Stimulated activated CD8-positive, alpha-beta memory T cell treated with anti-CD3 and anti-CD28 coated beads, Interleukin-12 subunit alpha, Interleukin-12 subunit beta, amount 100 ng/mL, for 4 hours (primary cell): ENCODE measurements around the gene NLGN1.
"Not testable (repeated sequence)": the region's sequence is repeated elsewhere in the genome, so short reads cannot be mapped to it uniquely, and the experiment has no call there.

ENCODE experiments used
- DNase-seq: peaks from one replicate; pipeline ENCODE4 v3.0.0-alpha.2; 2020; ENCODE audit warnings: low read depth

Gene NLGN1

GRCh38 chr3:173429527-173429926 lies 32.0 kb downstream of the NLGN1 start:
- DNase-seq = no peak

DNA sequence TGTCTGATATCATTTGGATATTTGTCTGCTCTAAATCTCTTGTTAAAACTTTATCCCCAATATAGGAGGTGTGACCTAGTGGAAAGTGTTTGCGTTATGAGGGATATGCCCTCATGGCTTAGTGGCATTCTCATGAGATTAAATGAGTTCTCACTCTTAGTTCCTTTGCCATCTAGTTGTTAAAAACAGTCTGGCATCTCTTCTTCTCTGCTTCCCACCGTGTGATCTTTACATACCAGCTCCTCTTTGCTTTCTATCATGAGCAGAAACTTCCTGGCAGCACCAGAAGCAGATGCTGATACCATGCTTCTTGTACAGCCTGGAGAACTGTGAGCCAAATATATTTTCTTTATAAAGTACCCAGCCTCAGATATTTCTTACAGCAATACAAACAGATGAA lies 33.0 kb downstream of the NLGN1 start:
- no peak for DNase-seq

DNA sequence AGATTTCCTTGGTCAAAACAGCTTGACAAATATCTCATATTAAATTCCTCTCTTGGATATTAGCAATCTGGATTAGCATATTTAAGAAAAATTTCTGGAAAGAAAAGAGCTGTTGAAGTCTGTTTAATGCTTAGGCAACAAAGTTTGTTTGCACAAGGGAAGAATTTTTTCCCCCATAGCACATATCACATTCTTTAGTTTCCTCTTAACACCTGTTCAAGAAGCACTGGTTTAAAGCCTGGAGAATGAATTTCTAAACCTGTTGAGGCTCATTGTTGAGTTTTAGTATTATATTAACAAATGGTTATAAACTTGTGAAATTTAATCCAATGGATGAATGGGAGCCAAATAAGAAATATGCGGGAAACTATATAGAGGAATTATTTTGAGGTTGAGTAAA lies 41.5 kb downstream of the NLGN1 start:
- DNase-seq = no peak

DNA sequence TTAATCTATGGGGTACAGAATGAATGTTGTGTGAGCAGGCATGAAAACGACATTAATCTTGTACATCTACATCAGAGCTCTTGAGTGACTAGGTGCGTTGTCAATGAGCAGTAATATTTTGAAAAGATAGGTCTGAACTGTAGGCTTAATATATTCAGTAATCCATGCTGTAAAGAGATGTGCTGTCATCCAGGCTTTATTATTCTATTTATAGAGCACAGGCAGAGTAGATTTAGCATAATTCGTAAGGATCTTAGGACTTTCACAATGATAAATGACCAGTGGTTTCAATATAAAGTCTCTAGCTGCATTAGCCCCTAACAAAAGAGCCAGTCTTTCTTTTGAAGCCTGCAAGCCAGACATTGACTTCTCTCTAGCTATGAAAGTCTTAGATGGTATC lies 43.0 kb downstream of the NLGN1 start:
- no peak for DNase-seq

DNA sequence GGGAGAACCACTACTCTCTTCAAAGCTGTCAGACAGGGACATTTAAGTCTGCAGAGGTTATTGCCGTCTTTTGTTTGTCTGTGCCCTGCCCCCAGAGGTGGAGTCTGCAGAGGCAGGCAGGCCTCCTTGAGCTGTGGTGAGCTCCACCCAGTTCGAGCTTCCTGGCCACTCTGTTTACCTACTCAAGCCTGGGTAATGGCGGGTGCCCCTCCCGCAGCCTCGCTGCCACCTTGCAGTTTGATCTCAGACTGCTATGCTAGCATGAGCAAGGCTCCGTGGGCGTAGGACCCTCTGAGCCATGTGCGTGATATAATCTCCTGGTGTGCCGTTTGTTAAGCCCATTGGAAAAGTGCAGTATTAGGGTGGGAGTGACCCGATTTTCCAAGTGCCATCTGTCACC lies 54.0 kb downstream of the NLGN1 start:
- DNase-seq = not testable (repeated sequence)

- DNase-seq = no peak
Measured at GRCh38 chr3:173463250-173463649, 65.7 kb downstream of the NLGN1 start.

- no peak for DNase-seq
Measured at GRCh38 chr3:173465112-173465511, 67.6 kb downstream of the NLGN1 start.

DNA sequence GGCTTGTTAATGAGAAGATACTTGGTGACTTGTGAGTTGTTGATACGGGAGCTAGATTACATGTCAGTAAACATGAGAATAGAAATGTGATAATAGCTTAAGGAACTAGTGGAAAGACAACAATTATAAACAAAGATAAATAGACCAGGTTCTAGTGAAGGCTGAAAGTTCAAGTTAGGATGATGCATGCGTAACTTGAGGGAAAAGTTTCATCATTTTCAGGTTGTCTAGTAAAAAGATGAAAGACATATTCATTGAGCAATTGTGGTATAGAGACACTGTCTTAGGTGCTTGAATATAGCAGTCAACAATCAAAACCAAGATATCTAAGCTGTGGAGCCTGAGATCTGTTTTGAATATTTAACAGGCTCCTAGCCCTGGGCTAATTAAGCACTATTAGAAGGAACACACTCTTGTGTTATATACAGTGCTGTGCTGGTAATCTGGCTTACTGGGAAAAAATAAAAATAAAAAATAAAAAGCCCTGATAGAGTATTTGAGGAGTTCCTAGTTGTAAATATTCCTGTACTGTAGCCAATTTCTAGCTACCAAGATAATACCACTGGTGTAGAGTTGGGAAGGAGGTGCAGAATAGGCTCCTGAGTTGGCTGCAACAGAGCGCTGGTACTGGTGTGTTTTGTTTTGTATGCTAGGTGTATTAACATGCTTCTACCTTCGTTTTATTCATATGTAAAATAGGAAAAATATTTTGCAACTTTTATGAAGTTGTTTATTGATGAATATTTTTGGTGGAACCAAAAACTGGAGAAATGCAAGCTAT lies 68.5 kb downstream of the NLGN1 start:
- no peak for DNase-seq

DNA sequence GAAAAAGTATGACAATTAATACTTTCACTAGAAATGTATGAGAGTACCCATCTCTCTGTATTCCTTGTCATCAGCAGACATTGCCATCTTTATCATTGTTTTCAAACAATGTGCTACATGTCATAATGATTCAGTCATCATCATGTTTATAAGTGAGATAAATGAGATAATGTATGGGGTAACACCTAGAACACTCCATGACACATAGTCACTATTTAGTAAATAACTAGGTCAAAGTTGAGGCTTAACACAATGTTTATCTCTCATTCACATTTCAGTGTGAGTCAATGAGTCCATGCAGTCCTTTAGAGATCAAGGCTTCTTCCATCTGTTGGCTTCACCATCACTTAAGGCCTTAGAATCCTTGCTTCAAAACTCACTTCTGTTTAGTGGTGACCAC lies 70.0 kb downstream of the NLGN1 start:
- DNase-seq = no peak

- DNase-seq = no peak
Measured at GRCh38 chr3:173473237-173473636, 75.7 kb downstream of the NLGN1 start.

DNA sequence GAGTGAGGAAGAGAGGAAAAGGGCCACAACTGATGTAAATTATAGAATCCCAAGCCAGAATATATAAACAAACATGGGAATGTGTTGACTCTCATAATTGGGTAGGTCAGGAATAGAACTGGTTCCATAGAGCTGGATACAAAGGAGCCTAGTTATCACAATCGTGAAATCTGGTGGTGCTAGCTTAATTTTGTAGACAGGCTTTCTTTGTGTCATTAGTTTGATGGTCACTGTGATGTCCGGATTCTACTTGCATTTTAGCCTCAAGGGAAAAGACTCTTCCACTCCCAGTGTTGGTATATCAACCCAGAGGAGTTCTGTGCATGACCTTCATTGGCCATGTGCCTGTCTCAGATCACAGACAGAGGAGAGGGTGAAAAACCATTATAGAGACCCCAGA lies 81.8 kb downstream of the NLGN1 start:
- DNase-seq = no peak

DNA sequence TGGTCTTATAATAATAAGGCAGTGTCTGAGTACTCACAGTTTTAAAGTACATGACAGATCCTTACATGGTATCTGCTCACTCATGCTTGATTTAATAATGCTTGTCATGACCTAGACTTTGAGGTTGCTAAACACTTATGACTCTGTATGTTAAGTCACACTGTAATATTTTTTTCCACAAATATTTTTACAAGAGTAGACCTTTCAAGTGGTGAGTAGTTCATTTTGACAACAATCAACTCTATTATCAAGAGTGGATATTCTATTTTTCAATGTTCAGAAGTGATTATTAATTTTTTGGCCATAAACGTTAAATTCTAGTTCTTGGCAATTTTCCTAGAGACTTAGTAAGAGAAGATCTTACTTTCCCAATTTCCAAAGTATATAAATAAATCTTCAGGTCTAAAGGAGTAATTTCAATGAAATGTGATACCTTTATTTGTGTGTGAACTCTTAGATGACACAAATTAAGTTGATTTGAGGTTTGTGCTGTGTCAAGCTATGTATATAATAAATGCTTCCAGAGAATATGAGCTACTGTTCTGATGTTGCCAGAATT lies 104.5 kb downstream of the NLGN1 start:
- no peak for DNase-seq

DNA sequence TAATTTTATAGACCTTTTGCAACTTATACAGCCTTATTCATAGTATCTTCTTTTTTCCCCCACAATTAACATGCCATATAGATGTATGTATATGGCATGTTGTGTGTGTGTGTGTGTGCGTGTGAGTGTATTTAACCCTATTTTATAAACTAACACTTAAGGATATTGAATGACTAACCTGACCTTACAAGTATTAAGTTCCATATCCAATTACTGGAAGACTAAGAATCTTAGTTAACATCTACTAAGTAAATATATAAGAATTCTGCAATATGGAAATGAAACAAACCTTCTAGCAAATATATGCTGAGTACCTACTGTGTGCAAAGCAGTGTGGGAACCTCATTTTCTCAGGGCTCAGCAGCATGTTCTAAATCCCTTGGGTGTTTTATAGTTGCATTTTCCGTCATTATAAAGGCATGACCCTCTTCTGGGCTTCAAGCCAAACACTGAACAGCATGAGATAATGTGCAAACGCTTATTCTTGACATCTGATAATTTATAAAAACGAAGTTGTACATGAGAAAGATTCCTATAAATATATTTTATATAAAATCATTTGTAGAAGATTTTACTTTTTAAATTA lies 105.5 kb downstream of the NLGN1 start:
- DNase-seq = no peak

DNA sequence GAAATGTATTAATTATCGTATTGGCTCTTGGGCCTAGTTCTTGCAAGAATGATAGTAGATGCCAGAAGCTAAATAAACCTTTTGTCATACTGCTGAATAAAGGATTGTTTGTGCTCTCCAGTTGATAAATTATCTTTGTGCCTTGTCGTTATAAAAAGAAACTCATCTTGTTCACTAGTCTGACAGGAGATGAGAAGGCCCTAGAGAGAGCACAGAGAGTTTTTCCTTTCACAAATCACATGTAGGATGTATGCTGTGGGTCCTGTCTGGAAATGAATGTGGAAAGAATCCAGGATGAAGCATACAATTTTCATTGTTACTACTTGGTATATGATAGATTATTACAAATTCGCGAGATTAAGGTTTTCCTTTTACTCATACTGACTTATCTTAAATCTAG lies 113.0 kb downstream of the NLGN1 start:
- no peak for DNase-seq

- no peak for DNase-seq
Measured at GRCh38 chr3:173513123-173513522, 115.6 kb downstream of the NLGN1 start.

DNA sequence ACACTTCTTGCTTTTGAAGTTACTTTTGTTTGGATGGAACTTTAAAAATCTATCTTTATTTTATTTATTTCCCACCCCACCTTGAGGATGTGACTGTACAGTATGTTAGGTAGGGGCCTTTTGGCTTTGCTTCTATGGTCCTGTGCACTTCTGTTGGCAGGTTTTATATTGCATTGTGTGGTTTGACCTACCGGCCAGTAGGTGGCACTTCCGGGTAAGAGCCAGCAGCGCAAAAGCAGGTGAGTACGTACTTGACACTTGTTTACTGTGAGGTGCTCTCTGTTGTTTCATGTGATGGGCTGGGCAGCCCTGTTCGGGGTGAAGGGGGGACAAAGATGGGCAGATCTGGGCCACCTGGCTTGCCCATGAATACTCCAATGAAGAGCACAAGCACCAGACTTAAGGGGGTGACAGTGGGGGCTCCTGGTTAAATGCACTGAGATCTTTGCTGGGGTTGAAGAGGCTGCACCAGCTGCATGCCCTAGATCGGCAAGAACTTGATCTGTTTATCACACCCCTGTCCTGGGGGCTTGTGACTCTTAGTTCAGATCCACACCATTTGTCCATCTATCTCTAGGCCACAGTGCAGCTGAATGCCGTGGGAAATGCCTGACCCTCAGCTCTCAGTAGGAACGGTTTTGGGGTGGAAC lies 131.6 kb downstream of the NLGN1 start:
- DNase-seq = no peak

DNA sequence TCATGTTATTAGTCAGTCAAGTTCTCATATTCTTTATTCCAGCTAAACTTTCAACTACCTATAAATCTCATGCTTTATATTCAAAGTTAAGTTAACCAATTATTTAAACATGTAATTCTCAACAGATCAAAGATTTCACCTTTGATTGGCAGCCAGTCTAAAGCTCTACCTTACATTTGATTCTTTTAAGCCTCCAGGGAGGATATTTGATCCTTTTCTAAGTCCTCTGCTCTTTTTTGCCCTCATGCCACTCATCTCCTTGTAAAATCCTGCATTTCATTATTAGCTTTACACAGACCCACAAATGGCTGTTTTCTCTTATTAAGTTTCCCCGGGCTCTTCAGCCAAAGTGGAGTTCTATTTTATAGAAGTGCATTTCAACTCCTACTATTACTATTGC lies 134.1 kb downstream of the NLGN1 start:
- DNase-seq = no peak

DNA sequence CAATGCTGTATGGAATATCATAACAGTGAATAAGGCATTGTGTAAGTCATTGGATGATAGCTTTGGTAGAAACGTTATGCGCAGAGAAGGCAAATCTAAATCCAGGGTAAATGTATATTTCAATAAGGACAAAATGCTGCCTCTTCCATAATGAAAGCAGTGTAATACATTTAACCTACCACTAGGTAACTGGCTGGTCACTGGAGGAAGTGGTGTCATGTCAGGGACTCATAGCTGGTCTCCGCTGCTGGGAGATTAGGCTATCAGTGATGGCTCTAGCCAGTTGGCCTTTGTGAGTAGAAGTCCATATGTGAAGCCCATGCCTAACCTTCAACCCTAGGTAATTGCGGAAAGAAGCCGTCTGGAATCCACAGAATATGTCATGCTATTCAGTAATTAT lies 140.9 kb downstream of the NLGN1 start:
- DNase-seq = no peak

- not testable (repeated sequence) for DNase-seq
Measured at GRCh38 chr3:173545590-173545989, 148.0 kb downstream of the NLGN1 start.

- no peak for DNase-seq
Measured at GRCh38 chr3:173547070-173547469, 149.5 kb downstream of the NLGN1 start.

DNA sequence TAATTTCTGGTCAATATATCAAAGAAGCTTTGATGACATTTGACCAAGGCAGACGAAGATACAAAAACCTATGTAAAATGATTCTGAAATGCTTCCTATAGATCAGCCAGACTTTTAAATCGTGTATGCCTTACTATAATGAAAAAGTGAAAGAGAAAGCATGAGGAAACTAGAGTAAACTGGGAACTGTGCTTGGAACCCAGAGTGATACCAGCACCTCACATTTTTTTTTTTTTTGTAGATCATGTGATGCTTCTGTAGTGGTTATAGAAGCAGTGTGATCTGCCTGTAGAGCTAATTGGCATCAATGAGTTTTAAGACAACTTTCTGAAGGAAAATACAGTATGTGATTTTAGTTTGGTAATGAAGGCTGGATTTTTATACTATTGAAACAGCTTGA lies 150.7 kb downstream of the NLGN1 start:
- no peak for DNase-seq

DNA sequence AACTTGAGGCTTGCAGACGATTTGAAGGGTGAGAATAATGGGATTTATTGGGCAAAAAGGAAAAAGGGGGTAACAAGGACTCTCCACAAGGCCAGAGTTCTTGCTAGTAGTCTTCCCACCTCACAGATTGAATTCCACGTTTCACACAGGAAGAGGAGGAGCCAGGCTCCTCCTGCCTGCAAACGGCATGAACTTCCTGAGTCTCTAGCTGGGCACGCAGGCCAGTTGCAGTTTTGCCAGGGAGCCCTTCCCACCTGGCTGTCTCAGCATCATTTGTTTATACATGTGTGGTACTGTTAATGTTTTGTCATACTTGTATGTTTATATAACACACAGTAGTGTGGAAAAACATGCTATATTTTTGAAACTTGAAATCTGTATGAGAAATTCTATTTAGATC lies 155.0 kb downstream of the NLGN1 start:
- no peak for DNase-seq

DNA sequence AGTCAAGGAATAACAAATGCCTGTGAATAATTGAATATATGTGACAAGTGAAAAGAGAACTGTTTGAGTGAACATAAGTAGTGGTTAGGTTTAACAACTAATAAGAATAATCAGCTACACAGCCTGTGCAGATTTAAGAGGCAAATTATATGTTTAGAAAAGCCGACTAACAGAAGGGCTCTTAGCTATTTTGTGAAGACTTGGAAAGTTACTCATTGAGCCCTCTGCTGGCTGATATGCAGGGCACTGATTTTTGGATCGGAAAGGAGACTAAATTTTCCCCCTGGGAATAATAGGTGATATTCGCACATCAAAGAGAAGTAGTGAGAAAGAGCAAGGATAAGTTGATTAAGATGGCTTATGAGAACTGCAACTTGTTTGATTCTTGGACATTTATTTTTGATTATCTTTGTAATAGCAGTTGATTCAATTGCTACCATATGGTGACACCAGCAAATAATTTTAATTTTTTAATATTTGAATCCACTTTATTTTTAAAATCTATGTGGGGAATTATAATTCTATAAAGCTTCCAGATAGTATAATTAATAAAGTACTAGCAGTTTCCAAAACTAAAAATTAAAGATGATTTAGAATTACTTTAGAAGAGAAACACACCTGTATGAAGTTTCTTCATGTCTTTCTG lies 156.2 kb downstream of the NLGN1 start:
- no peak for DNase-seq
